MCF 10A (cell line): ENCODE data around the gene AIPL1. TPM values are rescaled to one million over a fixed set of nuclear protein-coding genes. Genes with fewer than 3 reads are reported as not detected.
A peak's percentile ranks its signal among the peaks of the same experiment; 100 is the strongest.

ENCODE experiments used
- BruUV-seq: library from RNA; stranded (reverse); fragments of 400-500 nt; replicated peaks from 2 replicates; lab custom pipeline; 2021; lab: Mats Ljungman, UMichigan
- CTCF ChIA-PET: fragments of 300-600 bp; sonication (Branson Sonifier 250); formaldehyde crosslinking; extraction: SDS; loops from one replicate; lab custom pipeline; 2021; ENCODE audit warnings: antibody characterized with exemption, inconsistent platforms; lab: Yijun Ruan, JAX
- POLR2A ChIA-PET: fragments of 300-600, 350-650 bp; sonication (Branson Sonifier 250); formaldehyde crosslinking; extraction: SDS; loops from one replicate; lab custom pipeline; 2020; ENCODE audit warnings: antibody characterized with exemption, inconsistent platforms; lab: Yijun Ruan, JAX
- DNase-seq: peaks from one replicate; pipeline ENCODE4 v3.0.0-alpha.2; 2018; ENCODE audit not compliant: unreplicated experiment
- H3K27ac Mint-ChIP-seq: one replicate; pipeline ENCODE4 v1.8.0; 2022; ENCODE audit warnings: mild to moderate bottlenecking, low read depth, mixed read lengths; ENCODE audit not compliant: unreplicated experiment
- H3K27me3 Mint-ChIP-seq: one replicate; pipeline ENCODE4 v1.8.0; 2022; ENCODE audit warnings: mixed read lengths; ENCODE audit not compliant: insufficient read depth, unreplicated experiment
- H3K36me3 Mint-ChIP-seq: one replicate; pipeline ENCODE4 v1.8.0; 2022; ENCODE audit warnings: mild to moderate bottlenecking, moderate library complexity, mixed read lengths; ENCODE audit not compliant: insufficient read depth, unreplicated experiment
- H3K4me1 Mint-ChIP-seq: one replicate; pipeline ENCODE4 v1.8.0; 2022; ENCODE audit warnings: mixed read lengths; ENCODE audit not compliant: insufficient read depth, unreplicated experiment
- H3K4me3 Mint-ChIP-seq: one replicate; pipeline ENCODE4 v1.8.0; 2022; ENCODE audit warnings: mild to moderate bottlenecking, moderate library complexity, mixed read lengths; ENCODE audit not compliant: unreplicated experiment
- H3K9me3 Mint-ChIP-seq: one replicate; pipeline ENCODE4 v1.8.0; 2022; ENCODE audit warnings: mixed read lengths; ENCODE audit not compliant: unreplicated experiment
- intact Hi-C: fragments of 100-400 bp; cut with micrococcal nuclease; formaldehyde crosslinking; loops from 2 replicates; pipeline ENCODE4 v1.14.1; 2022
- total RNA-seq: library from RNA; stranded (reverse); gene quantifications from 2 replicates; pipeline ENCODE4 v1.2.3, GENCODE V29; 2022
- TF ChIP-seq, protein P1 (sequence below): fragments of 200-600 bp; IDR thresholded peaks from one replicate; pipeline ENCODE4 v1.8.0; 2022; ENCODE audit warnings: antibody characterized with exemption, mild to moderate bottlenecking; ENCODE audit not compliant: unreplicated experiment

AIPL1 gene
- total RNA-seq, 1 experiment from 2014 or later: not detected

DNA sequence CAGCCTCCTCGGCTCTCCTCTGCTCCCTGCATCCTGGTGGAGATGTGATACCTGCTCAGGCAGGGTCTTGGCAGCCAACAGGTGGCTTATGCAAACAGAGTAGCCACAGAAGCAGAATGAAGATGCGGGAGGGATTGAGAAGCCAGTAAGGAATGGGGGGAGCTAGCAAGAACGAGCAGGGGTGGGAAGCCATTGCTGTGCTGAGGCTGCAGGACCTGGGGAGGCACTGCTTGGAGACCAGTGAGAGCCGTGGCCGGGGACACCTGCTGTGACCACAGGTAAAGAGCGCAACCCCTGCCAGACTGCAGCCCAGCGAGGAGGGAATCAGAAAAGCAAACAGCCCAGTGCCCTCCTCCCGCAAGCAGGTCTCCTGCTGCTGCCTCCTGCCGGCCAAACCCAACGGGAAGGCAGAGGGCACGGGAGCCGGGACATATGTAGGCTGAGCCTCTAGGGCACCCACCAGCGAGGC is 14.7 kb downstream of the AIPL1 start:
- Mint-ChIP-seq H3K4me3 (no peak overlapping the region), H3K36me3 (no peaks in the 10 kb centered on the region), H3K9me3 (no peaks in the 10 kb centered on the region), H3K27ac (no peak overlapping the region), H3K27me3 (peaks cover 12% of the 10 kb centered on the region), H3K4me1 (no peaks in the 10 kb centered on the region)
- peak; percentile 16 for DNase-seq
- no TSS peak for BruUV-seq
- intact Hi-C loops: loop anchor here (5.0 kb wide), 1 partner anchor 1173 kb away; no protein-coding TSS in a partner anchor
- TF ChIP-seq, protein P1, sequence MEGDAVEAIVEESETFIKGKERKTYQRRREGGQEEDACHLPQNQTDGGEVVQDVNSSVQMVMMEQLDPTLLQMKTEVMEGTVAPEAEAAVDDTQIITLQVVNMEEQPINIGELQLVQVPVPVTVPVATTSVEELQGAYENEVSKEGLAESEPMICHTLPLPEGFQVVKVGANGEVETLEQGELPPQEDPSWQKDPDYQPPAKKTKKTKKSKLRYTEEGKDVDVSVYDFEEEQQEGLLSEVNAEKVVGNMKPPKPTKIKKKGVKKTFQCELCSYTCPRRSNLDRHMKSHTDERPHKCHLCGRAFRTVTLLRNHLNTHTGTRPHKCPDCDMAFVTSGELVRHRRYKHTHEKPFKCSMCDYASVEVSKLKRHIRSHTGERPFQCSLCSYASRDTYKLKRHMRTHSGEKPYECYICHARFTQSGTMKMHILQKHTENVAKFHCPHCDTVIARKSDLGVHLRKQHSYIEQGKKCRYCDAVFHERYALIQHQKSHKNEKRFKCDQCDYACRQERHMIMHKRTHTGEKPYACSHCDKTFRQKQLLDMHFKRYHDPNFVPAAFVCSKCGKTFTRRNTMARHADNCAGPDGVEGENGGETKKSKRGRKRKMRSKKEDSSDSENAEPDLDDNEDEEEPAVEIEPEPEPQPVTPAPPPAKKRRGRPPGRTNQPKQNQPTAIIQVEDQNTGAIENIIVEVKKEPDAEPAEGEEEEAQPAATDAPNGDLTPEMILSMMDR: no peak
- POLR2A ChIA-PET: interaction anchor here (0.7 kb wide), 1 partner anchor 133 kb away, joined by 3 read pairs; no protein-coding TSS in a partner anchor
- CTCF ChIA-PET: interaction anchor here (0.6 to 1.6 kb wide), 5 partner anchors 138 to 1201 kb away, joined by 3 to 8 read pairs (median 3); no protein-coding TSS in a partner anchor

DNA sequence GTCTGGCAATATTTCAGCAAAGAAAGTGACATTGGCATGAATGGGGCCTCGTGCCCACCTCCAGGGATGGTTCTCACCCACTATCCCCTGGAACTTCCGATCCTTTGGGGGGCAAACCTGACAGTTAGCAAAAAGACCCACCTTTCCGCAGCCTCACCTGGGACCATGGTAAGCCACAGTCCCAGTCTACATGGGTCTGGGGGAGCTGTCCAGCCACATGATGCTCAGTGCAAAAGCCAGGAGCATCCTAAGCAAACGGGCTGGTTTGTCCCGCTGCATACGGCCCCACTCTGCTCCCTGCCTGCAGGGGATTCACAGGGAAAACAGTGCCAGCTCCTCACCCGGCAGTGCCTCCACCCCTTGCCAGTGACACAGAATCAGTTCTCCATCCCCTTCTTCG is 19.3 kb downstream of the AIPL1 start:
- Mint-ChIP-seq H3K27me3 (peaks cover 31% of the 10 kb centered on the region), H3K4me1 (no peaks in the 10 kb centered on the region), H3K27ac (no peak overlapping the region), H3K4me3 (no peak overlapping the region), H3K36me3 (no peaks in the 10 kb centered on the region), H3K9me3 (no peaks in the 10 kb centered on the region)
- TF ChIP-seq, protein P1: no peak
- POLR2A ChIA-PET: no interaction called here
- CTCF ChIA-PET: interaction anchor here (0.6 kb wide), 1 partner anchor 656 kb away, joined by 3 read pairs; no protein-coding TSS in a partner anchor
- intact Hi-C loops: no loop called here
- no peak for DNase-seq
- BruUV-seq: no TSS peak

DNA sequence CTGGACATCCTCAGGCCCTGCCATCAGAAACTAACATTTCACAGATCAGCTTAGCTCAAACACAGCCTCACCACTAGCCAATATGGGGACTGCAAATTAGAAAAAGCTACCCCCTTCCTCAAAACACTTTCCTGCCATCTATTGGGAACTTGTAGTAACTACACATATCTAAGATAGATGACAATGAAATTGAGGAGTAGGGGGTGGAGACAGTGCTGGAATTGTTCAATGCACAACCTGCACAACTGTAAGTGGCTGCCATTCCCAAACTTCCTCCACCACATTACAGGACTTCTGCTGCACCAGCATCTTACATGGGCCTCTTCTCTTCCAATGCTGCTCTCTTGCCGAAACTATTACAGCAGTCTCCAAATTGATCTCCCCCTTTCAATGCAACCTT is 21.9 kb downstream of the AIPL1 start:
- H3K4me3 Mint-ChIP-seq: no peak overlapping the region
- intact Hi-C loops: loop anchor here (1.0 to 5.0 kb wide), 3 partner anchors 134 to 821 kb away; no protein-coding TSS in a partner anchor
- POLR2A ChIA-PET: interaction anchor here (0.5 kb wide), 1 partner anchor 821 kb away, joined by 4 read pairs; no protein-coding TSS in a partner anchor
- no peaks in the 10 kb centered on the region for H3K36me3 Mint-ChIP-seq
- peaks cover 42% of the 10 kb centered on the region for H3K27me3 Mint-ChIP-seq
- TF ChIP-seq, protein P1: peak; percentile 53
- no peaks in the 10 kb centered on the region for H3K9me3 Mint-ChIP-seq
- CTCF ChIA-PET: interaction anchor here (0.5 to 4.3 kb wide), 13 partner anchors 9 to 825 kb away, joined by 3 to 24 read pairs (median 4); no protein-coding TSS in a partner anchor
- no peaks in the 10 kb centered on the region for H3K4me1 Mint-ChIP-seq
- peak; percentile 61 for DNase-seq
- H3K27ac Mint-ChIP-seq: no peak overlapping the region
- BruUV-seq: no TSS peak

DNA sequence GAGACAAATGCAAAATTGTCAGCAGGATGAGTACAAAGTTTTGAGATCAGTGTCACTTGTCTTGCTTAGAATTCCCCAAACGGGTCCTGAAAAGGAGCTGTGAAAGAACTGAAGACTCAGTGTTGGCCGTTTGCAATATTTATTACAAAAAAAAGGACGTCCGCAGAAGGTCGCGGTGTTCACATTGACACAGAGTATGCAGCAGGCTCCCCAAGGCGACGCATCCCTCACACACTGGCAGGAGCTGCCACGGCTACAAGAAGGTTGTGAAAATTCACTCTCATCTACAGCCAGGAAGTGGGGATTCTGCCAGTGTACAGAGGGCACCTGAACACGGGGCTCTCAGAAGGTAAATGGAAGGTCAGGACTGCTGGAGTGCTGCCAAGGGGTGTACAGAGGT is 26.2 kb downstream of the AIPL1 start:
- no peaks in the 10 kb centered on the region for H3K9me3 Mint-ChIP-seq
- BruUV-seq: no TSS peak

More for the DNA sequence above, 26.2 kb downstream of the AIPL1 start:
- H3K27me3 Mint-ChIP-seq: peaks cover 60% of the 10 kb centered on the region
- intact Hi-C loops: no loop called here
- TF ChIP-seq, protein P1: no peak
- POLR2A ChIA-PET: no interaction called here
- H3K36me3 Mint-ChIP-seq: no peaks in the 10 kb centered on the region
- H3K4me1 Mint-ChIP-seq: no peaks in the 10 kb centered on the region
- CTCF ChIA-PET: interaction anchor here (0.6 to 1.1 kb wide), 3 partner anchors 14 to 730 kb away, joined by 3 to 4 read pairs (median 3); no protein-coding TSS in a partner anchor
- H3K27ac Mint-ChIP-seq: no peak overlapping the region
- no peak overlapping the region for H3K4me3 Mint-ChIP-seq
- DNase-seq: no peak
